HG02981 (cell line): ENCODE results near the gene SUV39H1.
"Not testable (repeated sequence)": the region's sequence is repeated elsewhere in the genome, so short reads cannot be mapped to it uniquely, and the experiment has no call there.

Experiments used
- ATAC-seq: cut with Tn5 transposase; IDR thresholded peaks from one replicate; pipeline ENCODE4 v1.9.1; 2021; ENCODE audit warnings: mild to moderate bottlenecking, moderate library complexity; ENCODE audit not compliant: unreplicated experiment

SUV39H1 gene

DNA sequence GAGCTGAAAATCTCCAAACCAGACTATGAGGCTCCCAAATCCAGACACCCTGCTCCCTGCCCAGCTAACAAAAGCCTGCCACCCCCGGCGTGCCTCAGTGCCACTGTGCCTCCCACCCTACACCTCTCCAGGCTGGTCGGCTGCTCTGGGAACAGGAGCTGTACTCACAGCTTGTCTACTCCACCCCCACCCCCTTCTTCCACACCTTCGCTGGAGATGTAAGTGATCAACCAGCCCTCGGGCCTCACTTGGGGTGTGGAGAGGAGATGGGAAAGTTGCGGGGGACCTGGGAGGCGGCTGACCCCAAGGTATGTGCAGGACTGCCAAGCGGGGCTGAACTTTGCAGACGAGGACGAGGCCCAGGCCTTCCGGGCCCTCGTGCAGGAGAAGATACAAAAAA lies 11.1 kb upstream of the SUV39H1 start:
- ATAC-seq, result no peak

GRCh38 chrX:48688531-48689150 lies 7.9 kb upstream of the SUV39H1 start:
- ATAC-seq, result no peak

- no peak for ATAC-seq
These were observed 7.2 kb upstream of the SUV39H1 start for GRCh38 chrX:48689208-48689920.

DNA sequence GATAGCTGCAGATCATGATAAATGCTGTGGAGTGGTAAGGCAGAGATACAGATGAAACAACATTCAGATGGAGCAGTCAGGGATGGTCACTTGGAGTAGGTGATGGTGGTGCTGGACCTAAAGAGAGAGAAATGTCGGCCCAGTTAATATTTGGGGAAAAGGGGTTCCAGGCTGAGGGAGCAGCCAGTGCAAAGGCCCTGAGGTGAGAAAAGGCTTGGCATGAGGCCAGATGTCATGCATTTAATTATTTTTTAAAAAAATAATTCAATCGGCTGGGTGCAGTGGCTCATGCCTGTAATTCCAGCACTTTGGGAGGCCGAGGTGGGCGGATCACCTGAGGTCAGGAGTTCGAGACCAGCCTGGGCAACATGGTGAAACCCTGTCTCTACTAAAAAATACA lies 4.8 kb upstream of the SUV39H1 start:
- ATAC-seq, result not testable (repeated sequence)

DNA sequence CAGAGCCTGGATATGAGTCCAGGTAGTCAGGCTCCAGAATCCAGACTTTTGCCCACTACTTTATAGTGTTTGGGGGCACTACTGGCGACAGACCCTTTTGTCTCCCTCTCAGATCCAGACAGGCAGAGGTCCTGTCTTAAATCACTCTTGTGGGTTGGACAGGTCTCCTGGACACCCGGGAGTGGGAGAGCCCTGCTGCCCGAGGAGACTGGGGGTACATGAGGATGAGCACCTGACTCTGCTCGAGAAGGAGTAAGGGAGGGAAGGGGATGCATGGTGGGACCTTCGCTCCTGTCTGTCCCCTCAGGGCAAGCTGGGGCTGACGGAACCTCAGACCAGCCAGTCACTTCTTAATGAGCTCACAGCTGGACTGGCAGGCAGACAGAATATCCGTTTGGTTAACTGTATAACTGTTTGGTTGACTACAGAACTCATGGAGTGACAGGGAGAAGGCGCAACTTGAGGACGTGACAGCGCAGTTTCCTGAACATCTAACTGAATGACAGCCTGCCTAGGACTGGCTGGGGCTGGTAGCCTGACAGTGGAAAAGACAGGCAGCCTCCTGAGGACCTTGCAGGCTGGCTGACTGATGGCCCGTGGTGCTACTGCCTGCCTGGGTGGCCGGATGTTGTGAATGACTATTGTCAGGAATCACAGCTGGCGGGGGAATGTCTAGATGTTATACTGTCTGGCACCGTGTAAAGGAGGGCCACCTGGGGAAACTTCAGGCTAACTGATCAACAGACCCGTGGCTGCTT lies 1.6 kb upstream of the SUV39H1 start:
- ATAC-seq, result no peak

DNA sequence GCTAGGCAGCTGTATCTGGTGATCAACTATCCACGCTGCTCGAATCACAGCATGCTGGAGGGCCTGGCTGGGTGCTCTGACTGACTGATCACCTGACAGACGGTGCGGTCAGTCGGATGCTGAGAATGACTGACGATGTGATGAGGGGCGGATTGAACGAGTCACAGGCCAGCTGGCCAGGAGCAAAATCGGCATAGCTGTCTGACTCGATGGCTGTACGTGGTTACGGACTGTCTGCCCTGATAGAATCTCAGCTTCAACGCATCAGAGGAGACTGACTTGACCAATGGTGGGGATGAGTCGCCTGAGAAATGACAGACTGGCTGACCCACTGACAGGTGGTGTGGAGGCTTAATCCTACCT lies 1.0 kb upstream of the SUV39H1 start:
- ATAC-seq, result no peak

DNA sequence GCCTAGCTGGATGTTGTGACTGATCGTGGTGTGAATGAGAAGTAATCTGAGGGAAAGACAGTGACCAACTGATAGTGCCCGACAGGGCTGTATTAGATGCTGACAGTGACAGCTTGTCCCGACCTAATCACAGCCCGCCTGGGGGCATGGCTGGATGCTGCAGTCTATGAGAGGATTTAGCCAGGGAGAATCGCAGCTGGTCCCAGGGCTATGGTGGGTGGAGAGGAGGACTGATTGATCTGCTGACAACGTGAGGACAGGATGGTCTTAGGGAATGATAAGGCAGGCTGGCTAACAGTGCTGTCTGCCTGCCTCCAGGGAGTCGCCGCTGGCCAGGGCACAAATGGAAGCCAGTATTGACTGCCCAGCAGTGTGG lies 621 bp upstream of the SUV39H1 start:
- ATAC-seq, result peak; percentile 3

GRCh38 chrX:48696909-48697727 lies 584 bp downstream of the SUV39H1 start:
- ATAC-seq, result no peak

GRCh38 chrX:48698306-48698705 lies 1.8 kb downstream of the SUV39H1 start:
- no peak for ATAC-seq

GRCh38 chrX:48700246-48700645 lies 3.7 kb downstream of the SUV39H1 start:
- ATAC-seq, result no peak

- no peak for ATAC-seq
These were observed 4.6 kb downstream of the SUV39H1 start for GRCh38 chrX:48700951-48701653.

DNA sequence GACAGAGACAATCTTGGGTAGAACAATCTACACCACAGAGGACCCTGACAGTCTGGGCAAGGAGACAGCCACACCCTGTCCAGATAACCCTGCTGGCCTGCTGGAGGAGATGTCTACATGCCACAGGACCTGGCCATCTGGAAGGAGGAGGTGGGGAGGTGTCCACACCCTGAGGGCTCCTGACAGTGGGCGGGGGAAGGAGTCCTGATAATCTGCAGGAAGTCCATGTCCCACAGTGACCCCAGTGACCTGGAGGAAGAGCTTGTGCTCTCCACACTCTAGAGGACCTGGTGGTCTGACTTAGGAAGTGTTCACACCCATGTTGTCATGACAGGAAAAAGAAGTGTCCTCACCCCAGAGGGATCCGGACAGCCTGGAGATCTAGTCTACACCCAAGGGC lies 5.5 kb downstream of the SUV39H1 start:
- ATAC-seq, result no peak

- ATAC-seq, result no peak
These were observed 6.2 kb downstream of the SUV39H1 start for GRCh38 chrX:48702716-48703115.

- no peak for ATAC-seq
These were observed 6.7 kb downstream of the SUV39H1 start for GRCh38 chrX:48703228-48703627.

DNA sequence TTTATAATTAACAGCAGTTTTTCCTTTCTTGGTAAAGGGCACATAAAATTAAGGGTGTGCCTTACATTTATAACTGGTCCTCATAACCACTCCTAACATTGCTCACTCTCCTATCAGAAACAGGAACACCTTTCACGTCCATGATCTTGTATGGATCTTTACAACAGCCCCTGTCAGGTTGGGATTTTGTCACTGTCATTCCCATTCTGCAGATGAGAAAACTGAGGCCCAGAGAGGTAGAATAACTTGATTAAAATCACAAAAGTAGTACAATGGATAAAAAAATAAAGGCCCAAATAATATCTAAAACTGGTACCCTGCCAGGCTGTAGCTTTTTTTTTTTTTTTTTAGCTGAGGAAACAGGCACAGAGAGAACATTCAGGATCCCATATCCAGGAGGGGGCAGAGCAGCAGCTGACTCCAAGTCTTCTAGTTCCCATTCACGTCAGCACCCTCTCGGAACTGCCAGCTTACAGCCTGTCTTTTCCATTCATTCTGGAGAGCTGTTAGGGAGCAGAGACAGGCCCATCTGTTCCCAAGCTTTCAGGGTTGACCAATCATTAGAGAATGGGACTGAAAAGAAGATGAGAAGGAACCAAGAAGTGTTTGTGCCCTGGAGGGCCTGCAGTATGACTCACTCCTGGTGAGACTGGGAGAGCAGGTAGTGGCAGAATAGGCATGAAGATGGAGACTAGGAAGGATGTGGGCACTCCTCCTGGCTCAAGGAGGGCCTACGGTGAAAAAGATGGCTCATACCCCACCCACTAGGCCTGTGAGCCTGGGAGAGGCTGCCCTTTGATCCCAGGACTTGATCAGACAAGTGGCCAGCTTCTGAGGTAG lies 7.3 kb downstream of the SUV39H1 start:
- ATAC-seq, result no peak

GRCh38 chrX:48705871-48706270 lies 9.3 kb downstream of the SUV39H1 start:
- ATAC-seq, result no peak

- no peak for ATAC-seq
These were observed 13.1 kb downstream of the SUV39H1 start for GRCh38 chrX:48709522-48710112.

DNA sequence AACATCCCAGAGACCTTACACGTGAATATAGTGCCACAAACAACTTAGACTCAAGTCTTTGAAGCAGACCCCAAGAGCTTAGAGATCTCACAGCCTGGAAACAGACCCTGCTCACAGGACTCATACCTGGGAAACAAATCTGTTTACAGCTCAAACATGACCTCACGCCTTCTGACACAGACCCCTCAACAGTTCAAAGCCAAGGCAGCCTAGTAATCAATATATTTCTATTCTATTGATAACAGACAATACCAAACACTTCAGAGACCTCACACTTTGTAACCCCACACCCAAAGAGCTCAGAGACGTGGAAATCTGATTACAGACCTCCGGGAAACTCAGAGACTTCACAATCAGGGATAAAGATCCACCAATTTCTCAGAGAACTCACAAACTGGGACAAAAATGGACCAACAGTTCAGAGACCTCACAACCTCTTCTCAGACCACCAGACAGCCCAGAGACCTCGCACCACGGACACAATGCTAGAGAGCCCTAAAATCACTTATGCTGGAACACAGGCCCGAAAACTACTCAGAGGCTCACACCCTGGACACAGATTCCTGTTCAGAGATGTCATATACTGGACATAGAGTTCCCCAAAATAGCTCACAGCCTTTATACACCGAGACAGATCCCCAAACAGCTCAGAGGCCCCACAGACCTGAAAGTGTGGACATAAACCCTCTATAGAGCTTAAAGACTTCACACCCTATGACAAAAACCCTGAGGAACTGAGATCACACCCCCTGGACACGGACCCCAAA lies 14.8 kb downstream of the SUV39H1 start:
- no peak for ATAC-seq
